Body of pancreas (tissue), 4 donors: ENCODE results near the gene FES.

ENCODE experiments used
- CTCF ChIP-seq, 7 experiments: fragments of 450-650 bp in 4 of 7; fragments of 200-600 bp in 3 of 7; sonication (generic) in 3 of 7; IDR thresholded peaks; one replicate each; pipeline ENCODE4 v1.5.1; 2016 to 2019; ENCODE audit warnings: antibody characterized with exemption in 7 of 7
- POLR2A ChIP-seq, 3 donors: fragments of 450-650 bp; IDR thresholded peaks; one replicate each; pipeline ENCODE4 v1.6.1; 2016; ENCODE audit warnings: antibody characterized with exemption in 3 of 3, mild to moderate bottlenecking in 2 of 3

DNA sequence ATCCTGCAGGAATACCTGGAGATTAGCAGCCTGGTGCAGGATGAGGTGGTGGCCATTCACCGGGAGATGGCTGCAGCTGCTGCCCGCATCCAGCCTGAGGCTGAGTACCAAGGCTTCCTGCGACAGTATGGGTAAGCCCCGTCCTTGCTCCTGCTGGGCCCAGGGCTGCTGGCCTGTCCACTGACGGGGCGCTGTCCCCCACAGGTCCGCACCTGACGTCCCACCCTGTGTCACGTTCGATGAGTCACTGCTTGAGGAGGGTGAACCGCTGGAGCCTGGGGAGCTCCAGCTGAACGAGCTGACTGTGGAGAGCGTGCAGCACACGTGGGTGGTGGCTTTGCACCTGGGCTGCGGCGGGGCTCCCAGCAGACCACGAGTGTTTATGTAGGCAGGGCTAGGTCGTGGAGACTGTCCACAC, 5.0 kb downstream of the FES start:
- TF ChIP-seq POLR2A (IDR thresholded peaks at IDR 0.05) (no peak), CTCF (IDR thresholded peaks at IDR 0.05) (no peak)
